Measurements from ENCODE around the gene CDC42BPB.

The CDC42BPB gene

DNA sequence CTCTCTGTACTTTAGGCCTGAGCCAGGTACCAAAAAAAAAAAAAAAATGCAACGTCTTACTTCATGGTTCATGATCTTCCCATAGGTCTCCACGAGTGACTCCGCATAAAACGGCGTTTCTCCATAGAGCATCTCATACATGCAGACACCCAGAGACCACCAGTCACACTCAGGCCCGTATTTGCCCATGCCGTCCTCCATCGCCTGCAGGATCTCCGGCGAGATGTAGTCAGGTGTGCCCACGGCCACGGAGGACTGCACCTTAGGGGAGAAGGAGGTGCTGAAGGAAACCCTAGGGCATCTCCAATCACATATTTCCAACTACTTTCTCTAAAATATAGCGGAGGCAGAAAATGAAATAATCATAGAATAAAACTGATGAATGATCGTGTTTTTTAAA is 73.9 kb downstream of the CDC42BPB start:
- DNase-seq, result no peak

DNA sequence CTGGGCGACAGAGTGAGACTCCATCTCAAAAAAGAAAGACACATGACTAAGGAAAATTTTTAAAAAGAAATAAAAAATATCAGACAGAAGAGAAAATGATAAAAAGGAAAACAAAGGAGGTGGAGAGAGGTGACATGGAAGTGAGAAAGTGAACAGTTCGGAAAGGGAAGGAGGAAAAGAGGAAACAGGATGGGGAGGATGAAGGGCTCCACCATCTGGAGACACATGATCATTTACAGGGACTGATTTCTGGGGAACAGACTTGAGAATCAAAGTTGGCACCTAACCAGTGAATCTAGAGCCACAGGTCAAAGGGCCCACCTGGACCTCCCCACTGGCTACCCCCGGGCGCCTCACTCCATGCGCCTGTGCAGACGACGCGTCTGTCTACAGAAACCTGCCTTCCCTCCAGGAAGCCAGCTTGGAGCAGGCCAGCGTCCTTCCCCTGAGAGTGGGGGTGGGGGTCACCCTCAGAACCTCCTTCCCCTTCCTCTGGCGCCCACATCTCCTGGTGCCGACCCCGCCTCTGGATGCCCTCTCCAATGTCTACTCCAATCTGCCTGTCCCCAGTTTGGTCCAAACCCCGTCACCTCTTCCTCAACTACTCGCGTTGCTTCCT is 74.4 kb downstream of the CDC42BPB start:
- DNase-seq, result no peak

DNA sequence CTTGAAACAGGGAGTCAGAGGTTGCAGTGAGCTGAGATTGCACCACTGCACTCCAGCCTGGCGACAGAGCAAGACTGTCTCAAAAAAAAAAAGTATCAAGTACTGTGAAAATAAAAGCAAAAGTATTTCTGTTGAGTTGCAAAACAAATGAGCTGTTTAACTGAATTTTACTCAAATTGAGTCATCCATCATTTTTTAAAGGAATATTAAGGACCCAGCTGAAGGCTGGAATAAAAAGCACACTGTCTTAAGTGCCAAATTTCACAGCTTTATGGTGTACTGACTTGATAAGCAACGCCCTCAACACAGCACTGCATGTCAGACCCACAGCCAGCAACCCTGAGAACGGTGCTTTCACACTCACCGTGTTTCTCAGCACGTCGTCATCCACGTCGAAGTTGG is 76.9 kb downstream of the CDC42BPB start:
- DNase-seq, result no peak

DNA sequence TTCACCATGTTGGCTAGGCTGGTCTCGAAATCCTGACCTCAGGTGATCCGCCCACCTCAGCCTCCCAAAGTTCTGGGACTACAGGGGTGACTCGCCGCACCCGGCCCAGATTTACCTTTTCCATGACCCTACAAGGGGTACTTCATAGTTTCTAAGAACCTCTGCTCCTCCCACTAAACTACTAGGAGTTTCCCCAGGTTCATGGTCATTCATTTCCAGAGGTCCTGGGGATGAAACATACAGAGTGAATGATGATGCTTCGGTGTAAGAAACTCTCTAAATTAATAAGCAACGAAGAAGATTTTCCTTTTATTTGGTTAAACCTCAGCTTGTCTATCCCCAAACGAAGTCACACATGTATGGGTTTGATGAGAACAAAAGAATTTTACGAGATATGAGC is 77.9 kb downstream of the CDC42BPB start:
- no peak for DNase-seq

GRCh38 chr14:102977475-102977874 is 79.9 kb downstream of the CDC42BPB start:
- no peak for DNase-seq

DNA sequence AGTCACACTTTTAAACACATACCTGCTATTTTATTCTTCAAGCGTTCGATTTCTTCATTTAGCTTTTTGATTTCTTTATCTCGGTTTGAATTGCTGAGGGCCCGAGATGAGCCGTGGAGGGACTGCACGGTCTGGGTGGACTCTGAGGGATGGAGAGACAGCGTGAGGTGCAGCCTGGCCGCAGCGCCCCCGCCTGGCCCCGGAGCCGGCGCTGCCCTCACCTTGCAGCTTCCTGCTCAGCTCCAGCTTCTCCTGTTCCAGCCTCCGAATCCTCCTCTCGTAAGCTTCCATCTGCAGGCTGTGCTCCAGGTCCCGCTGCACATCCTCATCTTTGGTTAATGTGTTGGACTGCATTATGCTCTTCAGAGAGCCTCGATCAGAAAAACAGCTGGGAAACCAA is 81.7 kb downstream of the CDC42BPB start:
- no peak for DNase-seq

DNA sequence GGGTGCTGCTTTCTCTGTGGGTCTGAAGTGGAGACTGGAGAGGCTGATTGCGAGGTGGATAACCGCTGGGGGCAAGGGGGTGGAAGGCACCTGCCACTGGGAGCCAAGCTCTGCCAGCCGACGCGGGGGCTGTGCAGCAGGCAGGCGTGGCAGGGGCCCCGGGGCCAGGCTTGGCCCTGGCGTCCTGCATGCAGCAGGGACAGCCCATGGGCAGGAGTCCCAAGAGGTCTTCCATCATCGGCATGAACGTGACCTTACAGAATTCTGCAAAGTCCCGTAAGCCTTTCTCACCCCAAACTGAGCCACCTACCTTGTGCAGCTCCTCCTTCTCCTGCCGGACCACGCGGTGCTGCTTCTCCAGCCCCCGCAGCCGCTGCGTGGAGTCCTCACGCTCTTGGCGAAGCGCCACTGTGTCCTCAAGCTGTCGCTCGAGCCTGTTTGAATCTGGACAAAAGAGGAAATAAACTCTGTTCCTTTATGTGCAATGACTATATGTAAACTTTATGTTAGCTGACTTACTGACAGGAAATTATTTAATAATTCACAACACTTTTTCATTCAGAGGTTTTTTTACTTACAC is 83.6 kb downstream of the CDC42BPB start:
- peak; percentile 3 for DNase-seq

GRCh38 chr14:102971836-102972606 is 85.3 kb downstream of the CDC42BPB start:
- DNase-seq, result no peak

DNA sequence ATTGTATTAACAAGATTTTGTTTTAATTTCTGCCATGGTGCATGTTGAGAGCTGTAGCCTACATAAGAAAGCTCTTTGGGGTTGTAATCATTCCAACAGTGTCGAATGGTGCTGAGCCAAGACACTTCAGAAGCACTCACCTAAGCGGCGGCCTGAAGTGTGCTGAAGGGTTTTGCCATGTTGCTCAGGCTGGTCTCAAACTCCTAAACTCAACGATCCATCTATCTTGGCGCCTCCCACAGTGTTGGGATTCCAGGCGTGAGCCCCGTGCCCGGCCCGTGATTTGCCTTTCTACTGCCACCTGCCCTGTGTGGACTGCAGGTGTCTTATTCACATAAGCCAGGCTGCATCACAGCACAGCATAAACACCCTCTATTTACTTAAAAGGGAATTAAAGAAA is 86.0 kb downstream of the CDC42BPB start:
- DNase-seq, result no peak

DNA sequence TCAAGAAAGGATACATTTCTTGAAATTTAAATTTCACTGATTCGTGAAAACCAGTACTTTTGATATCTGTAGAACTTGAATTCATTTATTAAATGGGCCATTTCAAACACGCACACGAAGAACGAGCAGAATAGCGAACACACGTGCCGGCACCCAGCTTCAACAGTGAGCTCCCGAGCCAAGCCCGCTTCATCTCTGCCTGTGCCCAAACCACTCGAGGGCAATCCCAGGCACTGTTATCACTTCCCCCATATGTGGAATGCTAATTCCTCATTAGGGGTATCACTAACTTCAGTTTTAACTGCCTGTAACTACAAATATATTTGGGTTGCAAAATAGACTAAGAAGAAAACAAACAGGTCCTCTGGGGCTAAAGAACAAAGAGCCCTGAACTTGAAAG is 86.9 kb downstream of the CDC42BPB start:
- DNase-seq, result no peak

GRCh38 chr14:102969901-102970300 is 87.4 kb downstream of the CDC42BPB start:
- no peak for DNase-seq

DNA sequence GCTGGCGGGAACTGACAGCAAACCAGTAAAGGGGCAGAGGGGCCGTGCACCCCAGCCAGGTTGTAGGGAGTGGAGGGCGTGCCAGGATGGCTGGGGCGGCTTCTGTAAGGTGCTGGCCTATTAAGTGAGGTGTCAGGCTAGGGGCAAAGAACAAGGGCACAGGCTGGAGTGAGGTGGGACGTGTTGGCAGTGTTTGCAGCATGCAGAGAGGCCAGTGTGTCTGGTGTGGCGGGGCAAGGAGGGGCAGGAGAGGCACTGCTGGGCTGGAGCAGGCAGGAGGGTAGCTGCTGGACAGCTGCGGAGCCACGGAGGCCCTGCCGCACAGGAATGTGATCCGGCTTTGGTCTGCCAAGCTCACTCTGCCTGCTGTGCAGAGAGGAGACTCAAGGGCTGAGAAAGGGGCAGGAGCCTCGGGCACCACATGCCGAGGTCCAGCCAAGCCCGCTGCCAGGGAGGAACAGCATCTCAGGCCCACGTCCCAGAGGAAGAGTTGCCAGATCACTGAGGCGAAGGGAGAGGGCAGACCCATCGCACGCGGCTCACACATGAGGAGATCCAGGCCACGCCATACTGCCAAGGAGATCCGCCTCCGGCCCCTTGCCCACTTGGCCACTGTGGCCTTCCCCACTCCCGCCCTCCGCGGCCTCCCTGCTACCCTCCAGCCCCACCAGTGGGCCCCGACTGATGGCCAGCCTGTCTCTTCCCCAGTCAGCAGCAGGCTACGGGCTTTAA is 88.1 kb downstream of the CDC42BPB start:
- DNase-seq, result no peak

DNA sequence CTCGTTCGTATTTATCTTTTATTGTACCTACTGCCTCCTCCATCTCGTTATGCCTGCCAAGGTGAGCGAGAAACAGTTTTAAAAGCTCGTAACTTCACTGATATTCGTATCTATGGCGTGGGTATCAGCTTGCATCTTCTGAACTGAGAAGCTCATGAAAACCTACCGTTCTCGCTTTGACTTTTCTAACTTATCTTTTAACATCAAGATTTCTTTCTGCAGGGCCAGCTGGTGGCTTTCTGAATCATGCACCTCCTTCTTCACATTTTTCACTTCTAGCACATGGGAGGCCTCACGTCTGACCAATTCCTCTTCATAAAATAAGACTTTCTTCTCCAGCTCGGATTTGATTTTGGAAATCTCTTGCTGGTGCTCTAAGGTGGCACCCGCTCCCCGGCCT is 89.0 kb downstream of the CDC42BPB start:
- DNase-seq, result no peak

DNA sequence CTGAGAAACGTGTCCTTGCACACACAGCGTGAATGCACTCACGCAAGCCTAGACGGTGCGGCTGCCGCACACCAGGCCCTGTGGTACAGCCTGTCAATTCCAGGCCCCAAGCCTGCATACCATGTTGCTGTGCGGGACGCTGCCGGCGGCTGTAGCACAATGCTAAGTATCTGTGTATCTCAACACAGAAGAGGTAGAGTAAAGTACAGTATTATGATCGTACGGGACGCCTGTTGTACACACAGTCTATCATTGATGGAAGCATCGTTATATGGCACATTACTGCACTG is 89.9 kb downstream of the CDC42BPB start:
- DNase-seq, result no peak

- DNase-seq, result no peak
Observed at GRCh38 chr14:102966681-102967505, 90.5 kb downstream of the CDC42BPB start.

- DNase-seq, result no peak
Observed at GRCh38 chr14:102965971-102966655, 91.2 kb downstream of the CDC42BPB start.

- DNase-seq, result no peak
Observed at GRCh38 chr14:102965282-102965681, 92.1 kb downstream of the CDC42BPB start.

GRCh38 chr14:102964152-102964730 is 93.1 kb downstream of the CDC42BPB start:
- no peak for DNase-seq

DNA sequence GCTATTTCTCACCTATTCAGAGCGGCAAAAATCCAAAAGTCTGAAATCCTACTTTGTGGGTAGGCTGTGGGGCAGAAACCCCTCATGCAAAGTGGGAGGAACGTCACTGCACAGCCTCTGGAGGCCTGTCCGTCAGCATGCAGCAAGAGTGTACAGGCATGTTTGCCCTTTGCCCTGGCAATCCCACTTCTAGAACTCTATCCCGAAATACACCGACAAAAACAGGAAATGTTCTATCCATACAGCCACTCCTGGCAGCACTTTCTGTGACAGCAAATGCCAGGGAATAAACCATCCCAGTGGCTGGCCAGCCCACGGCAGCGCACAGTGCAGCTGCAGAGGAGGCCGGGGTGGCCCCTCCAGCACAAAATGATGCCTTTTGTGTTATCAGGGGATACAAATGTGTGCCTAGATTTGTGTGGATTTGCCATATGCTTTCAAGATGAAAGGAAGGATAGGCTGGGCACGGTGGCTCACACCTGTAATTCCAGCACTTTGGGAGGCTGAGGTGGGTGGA is 95.2 kb downstream of the CDC42BPB start:
- no peak for DNase-seq

GRCh38 chr14:102958461-102958860 is 98.9 kb downstream of the CDC42BPB start:
- DNase-seq, result no peak

DNA sequence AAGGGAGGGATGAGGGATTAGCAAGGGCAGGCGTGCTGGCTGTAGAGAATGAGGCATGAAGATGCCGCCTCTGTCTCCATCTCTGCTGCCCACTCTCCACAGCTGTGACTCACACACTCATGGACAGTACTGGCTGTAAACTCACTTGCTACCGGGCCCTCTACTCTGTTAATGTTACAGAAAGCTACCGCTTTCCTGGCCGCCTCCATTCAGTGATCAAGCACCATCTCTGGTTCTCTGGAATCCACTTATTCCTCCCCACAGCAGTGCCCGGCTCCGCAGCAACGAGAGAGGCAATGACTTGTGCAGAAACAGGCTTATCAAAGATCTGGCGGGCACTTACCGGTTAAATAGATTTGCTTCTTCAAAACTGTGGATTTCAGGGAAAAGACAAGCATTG is 100.1 kb downstream of the CDC42BPB start:
- DNase-seq, result no peak
